GM12872 (cell line): ENCODE measurements around the gene ARHGAP30.

Experiments
- TF ChIP-seq, protein P1 (sequence below): IDR thresholded peaks from 3 replicates; pipeline ENCODE4 v1.5.1; 2011; ENCODE audit warnings: low read depth, mild to moderate bottlenecking, low read length, moderate library complexity; ENCODE audit not compliant: insufficient read depth

ARHGAP30 gene, protein sequence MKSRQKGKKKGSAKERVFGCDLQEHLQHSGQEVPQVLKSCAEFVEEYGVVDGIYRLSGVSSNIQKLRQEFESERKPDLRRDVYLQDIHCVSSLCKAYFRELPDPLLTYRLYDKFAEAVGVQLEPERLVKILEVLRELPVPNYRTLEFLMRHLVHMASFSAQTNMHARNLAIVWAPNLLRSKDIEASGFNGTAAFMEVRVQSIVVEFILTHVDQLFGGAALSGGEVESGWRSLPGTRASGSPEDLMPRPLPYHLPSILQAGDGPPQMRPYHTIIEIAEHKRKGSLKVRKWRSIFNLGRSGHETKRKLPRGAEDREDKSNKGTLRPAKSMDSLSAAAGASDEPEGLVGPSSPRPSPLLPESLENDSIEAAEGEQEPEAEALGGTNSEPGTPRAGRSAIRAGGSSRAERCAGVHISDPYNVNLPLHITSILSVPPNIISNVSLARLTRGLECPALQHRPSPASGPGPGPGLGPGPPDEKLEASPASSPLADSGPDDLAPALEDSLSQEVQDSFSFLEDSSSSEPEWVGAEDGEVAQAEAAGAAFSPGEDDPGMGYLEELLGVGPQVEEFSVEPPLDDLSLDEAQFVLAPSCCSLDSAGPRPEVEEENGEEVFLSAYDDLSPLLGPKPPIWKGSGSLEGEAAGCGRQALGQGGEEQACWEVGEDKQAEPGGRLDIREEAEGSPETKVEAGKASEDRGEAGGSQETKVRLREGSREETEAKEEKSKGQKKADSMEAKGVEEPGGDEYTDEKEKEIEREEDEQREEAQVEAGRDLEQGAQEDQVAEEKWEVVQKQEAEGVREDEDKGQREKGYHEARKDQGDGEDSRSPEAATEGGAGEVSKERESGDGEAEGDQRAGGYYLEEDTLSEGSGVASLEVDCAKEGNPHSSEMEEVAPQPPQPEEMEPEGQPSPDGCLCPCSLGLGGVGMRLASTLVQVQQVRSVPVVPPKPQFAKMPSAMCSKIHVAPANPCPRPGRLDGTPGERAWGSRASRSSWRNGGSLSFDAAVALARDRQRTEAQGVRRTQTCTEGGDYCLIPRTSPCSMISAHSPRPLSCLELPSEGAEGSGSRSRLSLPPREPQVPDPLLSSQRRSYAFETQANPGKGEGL

DNA sequence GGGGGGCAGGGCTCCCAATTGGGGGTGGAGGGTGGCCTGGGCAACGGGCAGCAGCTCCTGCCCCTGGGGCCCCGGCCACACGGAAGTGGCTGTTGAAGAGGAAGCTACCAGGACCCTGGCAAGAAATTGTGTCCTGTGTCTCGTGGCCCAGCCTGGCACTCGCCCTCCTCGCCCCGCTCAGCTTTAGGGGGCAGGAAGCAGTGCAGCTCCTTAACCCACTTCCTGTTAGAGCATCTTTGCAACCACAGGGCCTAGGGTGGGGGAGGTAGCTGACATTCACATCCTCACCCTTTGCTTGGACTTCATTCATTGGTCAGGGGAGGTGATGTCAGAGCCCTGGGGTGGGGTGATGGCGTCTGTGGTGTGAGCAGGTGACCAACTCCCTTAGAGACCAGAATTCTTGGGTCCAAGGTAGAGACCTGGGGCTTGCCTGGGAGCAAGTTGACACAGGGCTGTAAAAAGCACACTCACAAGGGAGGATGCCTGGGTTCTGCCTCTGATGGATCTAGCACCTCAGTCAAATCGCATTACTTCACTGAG, at the start of gene ARHGAP30:
ARHGAP30 (minus strand) TSS at position 161 of the 540 bp plus-strand sequence. CDS start 267 bp downstream, outside the sequence.
- TF ChIP-seq, protein P1, sequence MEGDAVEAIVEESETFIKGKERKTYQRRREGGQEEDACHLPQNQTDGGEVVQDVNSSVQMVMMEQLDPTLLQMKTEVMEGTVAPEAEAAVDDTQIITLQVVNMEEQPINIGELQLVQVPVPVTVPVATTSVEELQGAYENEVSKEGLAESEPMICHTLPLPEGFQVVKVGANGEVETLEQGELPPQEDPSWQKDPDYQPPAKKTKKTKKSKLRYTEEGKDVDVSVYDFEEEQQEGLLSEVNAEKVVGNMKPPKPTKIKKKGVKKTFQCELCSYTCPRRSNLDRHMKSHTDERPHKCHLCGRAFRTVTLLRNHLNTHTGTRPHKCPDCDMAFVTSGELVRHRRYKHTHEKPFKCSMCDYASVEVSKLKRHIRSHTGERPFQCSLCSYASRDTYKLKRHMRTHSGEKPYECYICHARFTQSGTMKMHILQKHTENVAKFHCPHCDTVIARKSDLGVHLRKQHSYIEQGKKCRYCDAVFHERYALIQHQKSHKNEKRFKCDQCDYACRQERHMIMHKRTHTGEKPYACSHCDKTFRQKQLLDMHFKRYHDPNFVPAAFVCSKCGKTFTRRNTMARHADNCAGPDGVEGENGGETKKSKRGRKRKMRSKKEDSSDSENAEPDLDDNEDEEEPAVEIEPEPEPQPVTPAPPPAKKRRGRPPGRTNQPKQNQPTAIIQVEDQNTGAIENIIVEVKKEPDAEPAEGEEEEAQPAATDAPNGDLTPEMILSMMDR: no peak

DNA sequence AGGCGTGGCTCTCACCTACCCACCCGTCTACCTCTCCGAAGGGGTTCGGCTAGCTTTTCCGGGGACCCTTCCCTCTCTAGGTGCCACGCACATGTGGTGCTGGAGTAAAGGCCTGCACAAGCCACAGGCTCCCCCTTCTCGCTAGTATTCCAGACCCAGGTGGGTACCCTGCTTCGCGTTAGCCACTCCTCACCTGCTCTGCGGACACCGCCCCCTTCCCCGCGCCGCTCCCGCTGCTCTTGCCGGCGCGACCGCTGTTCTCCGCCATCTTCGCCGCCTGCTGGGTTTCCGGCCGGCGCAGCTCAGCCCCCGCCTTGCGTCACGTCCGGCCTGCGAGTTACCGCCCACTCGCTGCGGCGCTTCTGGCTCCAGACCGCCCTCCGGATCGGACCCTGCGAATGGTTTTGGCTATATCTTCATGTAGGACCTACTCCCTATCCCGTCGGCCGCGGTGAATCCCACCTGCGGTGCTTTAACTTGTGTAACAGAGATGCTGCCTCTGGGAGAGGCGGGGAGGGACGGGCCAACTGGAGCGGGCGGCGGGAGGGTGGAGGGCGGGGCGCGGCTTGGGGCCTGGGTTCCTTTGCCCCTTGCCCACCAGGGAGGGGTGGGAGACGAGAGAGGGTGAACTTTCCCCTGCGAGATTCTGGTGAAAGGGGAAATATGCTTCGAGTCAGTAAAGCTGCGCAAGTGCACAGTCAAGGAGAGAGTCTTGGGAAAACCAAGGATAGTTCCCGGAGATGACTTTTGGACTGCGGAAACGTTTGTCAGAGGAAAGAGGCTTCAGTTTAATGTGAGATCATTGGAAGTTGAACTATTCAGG, 48.3 kb upstream of the ARHGAP30 start, which contains the start of the genes NIT1 and PFDN2:
NIT1 (plus strand) TSS at position 347 of the 823 bp plus-strand sequence; CDS start at position 419, 72 bp downstream.
PFDN2 (minus strand) TSS at position 279 of the 823 bp plus-strand sequence; CDS start at position 268, 11 bp downstream.
- TF ChIP-seq, protein P1: no peak

DNA sequence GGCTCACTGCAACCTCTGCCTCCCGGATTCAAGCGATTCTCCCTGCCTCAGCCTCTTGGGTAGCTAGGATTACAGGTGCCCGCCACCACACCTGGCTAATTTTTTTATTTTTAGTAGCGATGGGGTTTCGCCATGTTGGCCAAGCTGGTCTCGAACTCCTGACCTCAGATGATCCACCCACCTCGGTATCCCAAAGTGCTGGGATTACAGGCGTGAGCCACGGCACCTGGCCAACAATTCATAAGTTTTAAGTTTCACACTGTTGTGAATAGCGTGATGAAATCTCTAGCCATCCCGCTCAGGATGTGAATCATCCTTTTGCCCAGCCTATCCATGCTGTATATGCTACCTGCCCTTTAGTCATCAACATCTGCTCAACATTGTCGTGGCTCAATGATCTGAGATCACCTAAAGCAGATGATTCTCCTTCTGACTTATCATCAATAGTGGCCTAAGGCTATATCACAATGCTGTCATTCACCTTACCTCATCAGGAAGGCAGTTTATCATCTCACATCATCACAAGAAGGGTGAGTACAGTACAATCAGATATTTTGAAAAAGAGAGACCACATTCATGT, 45.5 kb upstream of the ARHGAP30 start:
- TF ChIP-seq, protein P1: no peak

DNA sequence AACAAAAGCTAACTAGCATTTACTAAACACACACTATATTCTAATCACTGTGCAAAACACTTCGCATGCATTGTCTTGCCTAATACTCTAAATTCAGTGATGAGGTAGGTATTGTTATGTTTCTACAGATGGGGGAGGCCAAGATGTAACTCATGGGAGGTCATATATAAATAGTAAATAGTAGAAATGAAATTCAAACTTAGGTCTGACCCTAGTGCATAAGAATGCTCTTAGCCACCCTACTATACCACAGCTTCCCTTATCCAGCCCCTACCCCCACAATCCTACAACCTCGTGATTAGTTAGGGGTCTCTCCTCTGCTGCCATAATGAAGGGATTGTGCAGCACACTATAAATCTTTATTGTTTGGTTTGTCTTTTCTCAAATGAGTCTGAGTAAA, 44.9 kb upstream of the ARHGAP30 start:
- TF ChIP-seq, protein P1: no peak

DNA sequence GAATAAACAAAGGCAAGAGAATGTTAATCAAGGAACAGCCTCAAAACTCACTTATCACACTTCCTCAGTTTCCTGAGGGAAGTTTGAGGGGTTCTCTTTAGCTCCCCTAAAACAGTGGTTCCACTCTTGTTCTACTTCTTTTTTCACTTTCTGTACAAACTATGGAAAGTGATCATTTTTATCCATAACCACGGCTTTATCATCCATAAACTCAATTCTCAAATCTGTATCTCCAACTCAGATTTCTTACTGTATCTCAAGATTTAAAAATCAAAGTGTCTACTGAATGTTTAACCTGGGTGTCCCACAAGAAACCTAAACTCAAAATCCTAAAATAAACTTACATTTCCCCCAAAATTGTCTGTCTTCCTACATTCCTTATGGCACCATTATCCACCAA, 44.2 kb upstream of the ARHGAP30 start:
- TF ChIP-seq, protein P1: no peak

DNA sequence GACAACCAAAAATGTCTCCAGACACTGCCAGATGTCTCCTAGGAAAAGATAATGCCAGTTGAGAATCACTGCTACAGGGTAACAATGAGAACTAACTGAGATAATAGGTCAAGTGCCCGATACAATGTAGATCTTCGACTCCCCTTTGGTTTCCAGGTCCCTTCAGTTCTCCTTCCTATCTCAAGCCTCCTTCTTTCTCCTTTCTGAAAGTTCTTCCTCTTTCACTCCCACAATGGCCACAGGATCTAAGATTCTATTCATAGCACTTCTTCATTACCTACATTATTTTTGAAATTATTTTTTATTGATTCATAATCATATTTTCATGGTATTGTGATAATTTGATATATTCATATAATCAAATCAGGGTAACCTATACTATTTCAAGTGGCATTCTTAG, 41.8 kb upstream of the ARHGAP30 start:
- TF ChIP-seq, protein P1: no peak
